Measurements from ENCODE around the gene TSPAN4. TPM values are rescaled to one million over a fixed set of nuclear protein-coding genes. Genes with fewer than 3 reads are reported as not detected.

The TSPAN4 gene
- total and polyA plus RNA-seq, 12 donors = 22.2 to 66.5 (median 29.5) TPM

DNA sequence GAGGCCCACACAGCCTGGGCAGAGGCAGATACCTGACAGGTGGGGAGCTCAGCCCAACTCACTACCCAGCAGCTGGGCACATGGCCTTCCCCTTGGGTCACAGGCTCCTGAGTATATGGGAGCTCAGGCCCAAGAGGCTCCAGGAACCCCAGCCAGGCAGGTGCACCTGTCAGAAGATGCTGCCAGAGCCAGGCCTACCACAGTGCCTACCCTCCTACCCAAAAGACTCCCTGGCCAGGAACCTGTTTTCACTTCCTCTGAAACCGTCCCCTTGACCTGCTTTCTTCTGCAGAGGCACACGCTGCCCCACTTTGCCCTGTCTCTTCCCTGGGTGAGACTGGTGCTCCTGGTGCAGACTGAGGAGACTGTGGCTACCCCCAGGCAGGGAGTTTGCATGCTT lies 65.0 kb downstream of the TSPAN4 start:
- Histone ChIP-seq H3K27me3 (no peaks in the 10 kb centered on the region), H3K36me3 (peaks cover 0 to 42% (median 8%) of the 10 kb centered on the region in 9 donors), H3K4me3 (no peak overlapping the region), H3K9me3 (no peaks in the 10 kb centered on the region), H3K4me1 (peaks cover 0 to 24% (median 16%) of the 10 kb centered on the region in 9 donors), H3K27ac (no peak overlapping the region)
- no peak for DNase-seq
- WGBS, 2 donors = 87 to 91% methylated on average over 2 of the region's 2 CpGs
- intact Hi-C loops (cut with DNase I) = loop anchor here in 1 of 10 donors (5.0 kb wide), 1 partner anchor 60 kb away; no protein-coding TSS in a partner anchor
- TF ChIP-seq, protein P1, sequence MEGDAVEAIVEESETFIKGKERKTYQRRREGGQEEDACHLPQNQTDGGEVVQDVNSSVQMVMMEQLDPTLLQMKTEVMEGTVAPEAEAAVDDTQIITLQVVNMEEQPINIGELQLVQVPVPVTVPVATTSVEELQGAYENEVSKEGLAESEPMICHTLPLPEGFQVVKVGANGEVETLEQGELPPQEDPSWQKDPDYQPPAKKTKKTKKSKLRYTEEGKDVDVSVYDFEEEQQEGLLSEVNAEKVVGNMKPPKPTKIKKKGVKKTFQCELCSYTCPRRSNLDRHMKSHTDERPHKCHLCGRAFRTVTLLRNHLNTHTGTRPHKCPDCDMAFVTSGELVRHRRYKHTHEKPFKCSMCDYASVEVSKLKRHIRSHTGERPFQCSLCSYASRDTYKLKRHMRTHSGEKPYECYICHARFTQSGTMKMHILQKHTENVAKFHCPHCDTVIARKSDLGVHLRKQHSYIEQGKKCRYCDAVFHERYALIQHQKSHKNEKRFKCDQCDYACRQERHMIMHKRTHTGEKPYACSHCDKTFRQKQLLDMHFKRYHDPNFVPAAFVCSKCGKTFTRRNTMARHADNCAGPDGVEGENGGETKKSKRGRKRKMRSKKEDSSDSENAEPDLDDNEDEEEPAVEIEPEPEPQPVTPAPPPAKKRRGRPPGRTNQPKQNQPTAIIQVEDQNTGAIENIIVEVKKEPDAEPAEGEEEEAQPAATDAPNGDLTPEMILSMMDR (IDR thresholded peaks at IDR 0.05) = no peak
- ATAC-seq = no peak

- intact Hi-C loops (cut with DNase I) = loop anchor here in 1 of 10 donors (5.0 kb wide), 1 partner anchor 61 kb away; no protein-coding TSS in a partner anchor
- Histone ChIP-seq H3K4me3 (no peak overlapping the region), H3K27ac (no peak overlapping the region), H3K4me1 (peaks cover 0 to 24% (median 16%) of the 10 kb centered on the region in 9 donors), H3K27me3 (no peaks in the 10 kb centered on the region), H3K9me3 (no peaks in the 10 kb centered on the region), H3K36me3 (peaks cover 0 to 36% (median 6%) of the 10 kb centered on the region in 9 donors)
- ATAC-seq (no peak), DNase-seq (no peak)
- WGBS, 2 donors = 91 to 92% methylated on average over 5 of the region's 5 CpGs
- TF ChIP-seq, protein P1 (IDR thresholded peaks at IDR 0.05) = no peak
Measured at GRCh38 chr11:908273-908672, 65.6 kb downstream of the TSPAN4 start.

DNA sequence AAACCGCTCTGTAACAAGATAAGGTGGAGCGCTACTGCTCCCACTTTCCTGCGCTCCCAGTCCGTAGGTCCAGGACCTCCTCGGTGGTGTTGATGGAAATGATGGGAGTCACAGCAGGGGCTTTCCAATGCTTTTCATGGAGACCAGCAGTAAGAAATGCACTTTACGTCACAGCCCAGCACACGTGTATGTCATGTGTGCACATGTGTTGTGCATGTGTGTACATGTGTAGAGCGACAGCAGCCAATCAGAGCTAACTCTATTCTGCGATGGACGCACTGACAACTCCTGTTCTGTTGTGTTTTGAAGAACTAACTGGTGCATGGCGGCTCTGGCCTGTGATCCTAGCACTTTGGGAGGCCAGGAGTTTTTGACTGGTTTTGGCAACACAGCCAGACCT lies 66.8 kb downstream of the TSPAN4 start:
- ATAC-seq (no peak), DNase-seq (no peak)
- TF ChIP-seq, protein P1 (IDR thresholded peaks at IDR 0.05) = no peak
- intact Hi-C loops (cut with DNase I) = loop anchor here in 1 of 10 donors (5.0 kb wide), 1 partner anchor 62 kb away; no protein-coding TSS in a partner anchor
- H3K36me3 ChIP-seq = peaks cover 0 to 25% (median under 1%) of the 10 kb centered on the region in 9 donors
- no peaks in the 10 kb centered on the region for H3K9me3 ChIP-seq
- H3K4me3 ChIP-seq = peak overlapping the region in 5 of 10 donors; percentile 88 to 99 (median 92)
- WGBS, 2 donors = 90 to 93% methylated on average over 11 of the region's 11 CpGs
- peaks cover 0 to 24% (median 16%) of the 10 kb centered on the region in 9 donors for H3K4me1 ChIP-seq
- H3K27ac ChIP-seq = no peak overlapping the region
- H3K27me3 ChIP-seq = no peaks in the 10 kb centered on the region

- DNase-seq = no peak
- TF ChIP-seq, protein P1 (IDR thresholded peaks at IDR 0.05) = no peak
- Histone ChIP-seq H3K4me3 (peak overlapping the region; percentile 67 to 99 (median 90)), H3K27me3 (no peaks in the 10 kb centered on the region), H3K4me1 (peaks cover 0 to 24% (median 16%) of the 10 kb centered on the region in 9 donors), H3K9me3 (no peaks in the 10 kb centered on the region), H3K27ac (peak overlapping the region in 9 of 10 donors; percentile 91 to 99 (median 97)), H3K36me3 (peaks cover 0 to 21% (median 0%) of the 10 kb centered on the region in 9 donors)
- peak in 4 of 8 donors; percentile 6 to 17 (median 6) for ATAC-seq
- intact Hi-C loops (cut with DNase I) = loop anchor here in 1 of 10 donors (5.0 kb wide), 1 partner anchor 63 kb away; no protein-coding TSS in a partner anchor
- WGBS, 2 donors = 2 to 3% methylated on average over 37 to 38 of the region's 38 CpGs
Measured at GRCh38 chr11:910044-910588, 67.5 kb downstream of the TSPAN4 start.

All from heart right ventricle (tissue), 16 donors.